K562 (cell line): ENCODE results near the gene SPIB. TPM values are rescaled to one million over a fixed set of nuclear protein-coding genes. Genes with fewer than 3 reads are reported as not detected.
A peak's percentile ranks its signal among the peaks of the same experiment; 100 is the strongest.

Experiments used
- ARID2 ChIP-seq: fragments of 450-650 bp; IDR thresholded peaks from 2 replicates; pipeline ENCODE4 v1.6.1; 2017; ENCODE audit warnings: antibody characterized with exemption, mild to moderate bottlenecking
- BRCA1 ChIP-seq, 2 experiments: fragments of 450-650 bp in 1 of 2; sonication (generic) in 1 of 2; formaldehyde crosslinking in 1 of 2; IDR thresholded peaks; 2 replicates each; pipeline versions ENCODE4 v1.5.0 to v1.6.1; 2017 to 2020; ENCODE audit warnings: mild to moderate bottlenecking in 1 of 2, missing genetic modification reagents in 1 of 2
- CBX2 ChIP-seq: fragments of 200-600 bp; sonication (generic); IDR thresholded peaks from one replicate; pipeline ENCODE4 v1.6.1; 2012; ENCODE audit warnings: mild to moderate bottlenecking, low read length, inconsistent platforms; ENCODE audit not compliant: insufficient read depth, poor library complexity, severe bottlenecking
- CSDE1 ChIP-seq, 2 experiments: fragments of 450-650 bp; IDR thresholded peaks; 2 replicates each; pipeline ENCODE4 v1.6.1; 2016; ENCODE audit warnings: mild to moderate bottlenecking in 1 of 2
- ETV6 ChIP-seq, 3 experiments: fragments of 150-350 bp in 1 of 3; sonication (generic) in 1 of 3; formaldehyde crosslinking in 1 of 3; IDR thresholded peaks; 2 replicates each; pipeline versions ENCODE4 v1.6.1 to v1.8.0; 2014 to 2022; ENCODE audit warnings: borderline replicate concordance in 2 of 3, low read depth in 2 of 3, antibody characterized with exemption in 1 of 3, low read length in 1 of 3, mild to moderate bottlenecking in 1 of 3, missing genetic modification reagents in 1 of 3
- FOS ChIP-seq: IDR thresholded peaks from 3 replicates; pipeline ENCODE4 v1.6.1; 2011; ENCODE audit not compliant: insufficient read length; ENCODE audit errors: extremely low read depth
- FOXK2 ChIP-seq, 2 experiments: fragments of 450-650 bp; IDR thresholded peaks in 1 of 2; conservative IDR thresholded peaks in 1 of 2; 2 replicates each; pipeline ENCODE4 v1.6.1; 2016; ENCODE audit warnings: low read depth in 2 of 2, mild to moderate bottlenecking in 1 of 2
- FOXM1 ChIP-seq, 2 experiments: fragments of 450-650 bp in 1 of 2; sonication (generic) in 1 of 2; formaldehyde crosslinking in 1 of 2; IDR thresholded peaks; 2 replicates each; pipeline versions ENCODE4 v1.6.1 to v1.9.0; 2017 to 2022; ENCODE audit warnings: low read depth in 2 of 2, mild to moderate bottlenecking in 2 of 2, missing genetic modification reagents in 1 of 2, moderate library complexity in 1 of 2
- HCFC1 ChIP-seq: IDR thresholded peaks from 2 replicates; pipeline ENCODE4 v1.6.1; 2012; ENCODE audit warnings: low read depth, low read length, improper control_type of control experiment
- KDM5B ChIP-seq: fragments of 200-600 bp; sonication (generic); IDR thresholded peaks from 2 replicates; pipeline ENCODE4 v1.6.1; 2012; ENCODE audit warnings: low read depth, mild to moderate bottlenecking, moderate library complexity, low read length, control low read depth, inconsistent platforms; ENCODE audit not compliant: insufficient replicate concordance
- MTA1 ChIP-seq: fragments of 450-650 bp; IDR thresholded peaks from 2 replicates; pipeline ENCODE4 v1.6.1; 2017; ENCODE audit warnings: borderline replicate concordance
- POLR2AphosphoS5 ChIP-seq: IDR thresholded peaks from 2 replicates; pipeline ENCODE4 v1.6.1; 2011; ENCODE audit warnings: mild to moderate bottlenecking, low read depth, low read length, moderate library complexity; ENCODE audit not compliant: control insufficient read depth, insufficient read depth
- RFX7 ChIP-seq: fragments of 250-450 bp; sonication (Bioruptor Pico); IDR thresholded peaks from 2 replicates; pipeline ENCODE4 v1.5.1; 2021; ENCODE audit warnings: mild to moderate bottlenecking
- SIX5 ChIP-seq, 2 experiments: IDR thresholded peaks; 2 replicates each; pipeline ENCODE4 v1.6.1; 2011; ENCODE audit warnings: low read length in 2 of 2, borderline replicate concordance in 1 of 2, low read depth in 1 of 2, mild to moderate bottlenecking in 1 of 2, moderate library complexity in 1 of 2; ENCODE audit not compliant: insufficient read depth in 1 of 2
- SUPT5H ChIP-seq: fragments of 450-650 bp; IDR thresholded peaks from 2 replicates; pipeline ENCODE4 v1.6.1; 2016
- TAF15 ChIP-seq: fragments of 200-400 bp; formaldehyde crosslinking; IDR thresholded peaks from 2 replicates; pipeline ENCODE4 v1.6.1; 2017; ENCODE audit warnings: mild to moderate bottlenecking, low read depth, low read length, moderate library complexity
- TBL1XR1 ChIP-seq, 2 experiments: IDR thresholded peaks; 2 replicates each; pipeline ENCODE4 v1.6.1; 2012; ENCODE audit warnings: improper control_type of control experiment in 2 of 2, low read length in 2 of 2, mild to moderate bottlenecking in 1 of 2
- ZBTB26 ChIP-seq: fragments of 450-650 bp; formaldehyde crosslinking; IDR thresholded peaks from 2 replicates; pipeline ENCODE4 v1.4.0; 2022; ENCODE audit warnings: missing genetic modification characterization
- ZNF174 ChIP-seq: fragments of 250-450 bp; sonication (Bioruptor Pico); IDR thresholded peaks from 2 replicates; pipeline ENCODE4 v1.4.0; 2020; ENCODE audit warnings: mild to moderate bottlenecking
- ZNF232 ChIP-seq: sonication (generic); formaldehyde crosslinking; IDR thresholded peaks from 2 replicates; pipeline ENCODE4 v1.8.0; 2022; ENCODE audit warnings: mild to moderate bottlenecking, missing genetic modification reagents
- ZNF717 ChIP-seq: fragments of 250-450 bp; sonication (Bioruptor Pico); IDR thresholded peaks from 2 replicates; pipeline ENCODE4 v1.5.0; 2021
- ZNF766 ChIP-seq: fragments of 200-800 bp; sonication (Bioruptor generic); conservative IDR thresholded peaks from 2 replicates; pipeline ENCODE4 v1.6.1; 2016; ENCODE audit warnings: missing genetic modification characterization, missing compliant biosample characterization
- polyA plus RNA-seq, 8 experiments: library from polyadenylated mRNA; depleted of rRNA in 4 of 8; stranded (reverse) in 5 of 8; unstranded in 3 of 8; fragments of >200 nt; fragmentation: Nextera tagmentation in 2 of 8; fragmentation: Illumina TruSeq in 1 of 8; extraction: Ambion mirVana in 2 of 8; extraction: Trizol in 1 of 8; gene quantifications; 2 replicates each; pipeline versions ENCODE4 v1.2.1 to v1.2.3, GENCODE V29; 2011 to 2014; ENCODE audit warnings: inconsistent platforms in 1 of 8, missing spikeins in 1 of 8
- total RNA-seq, 7 experiments: library from RNA; depleted of rRNA in 6 of 7; stranded (reverse); fragments of >200 nt in 6 of 7; fragmentation: Illumina TruSeq in 2 of 7; extraction: Trizol in 2 of 7; gene quantifications; 2 replicates each; pipeline versions ENCODE4 v1.2.1 to v1.2.3, GENCODE V29; 2011 to 2021; ENCODE audit warnings: low replicate concordance in 1 of 7
- TF ChIP-seq, protein P1 (sequence below): sonication (generic); formaldehyde crosslinking; IDR thresholded peaks from 2 replicates; pipeline ENCODE4 v1.8.0; 2022; ENCODE audit warnings: missing genetic modification reagents, mild to moderate bottlenecking, borderline replicate concordance
- TF ChIP-seq, protein P2 (sequence below): fragments of 250-450 bp; sonication (Bioruptor Pico); IDR thresholded peaks from 2 replicates; pipeline ENCODE4 v1.6.1; 2021; ENCODE audit warnings: mild to moderate bottlenecking

The SPIB gene
- total and polyA plus RNA-seq, 9 of the 15 experiments (the other 6 are each of a cell fraction or from before 2014, with no cell fraction given): 0.06 to 1.0 (median 0.43) TPM; not detected in 1

GRCh38 chr19:50431343-50432220, 12.8 kb downstream of the SPIB start (continued):
- TF ChIP-seq, protein P1, sequence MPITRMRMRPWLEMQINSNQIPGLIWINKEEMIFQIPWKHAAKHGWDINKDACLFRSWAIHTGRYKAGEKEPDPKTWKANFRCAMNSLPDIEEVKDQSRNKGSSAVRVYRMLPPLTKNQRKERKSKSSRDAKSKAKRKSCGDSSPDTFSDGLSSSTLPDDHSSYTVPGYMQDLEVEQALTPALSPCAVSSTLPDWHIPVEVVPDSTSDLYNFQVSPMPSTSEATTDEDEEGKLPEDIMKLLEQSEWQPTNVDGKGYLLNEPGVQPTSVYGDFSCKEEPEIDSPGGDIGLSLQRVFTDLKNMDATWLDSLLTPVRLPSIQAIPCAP (CRISPR knock-in tag): no peak
- TF ChIP-seq ZNF766 (CRISPR knock-in tag) (no peak), ZNF232 (no peak), FOS (peak; percentile 73), FOXM1 (IDR thresholded peaks at IDR 0.05; ENCODE audit: low read depth) (no peak), FOXM1 (CRISPR knock-in tag; IDR thresholded peaks at IDR 0.05; ENCODE audit: low read depth) (no peak), KDM5B (peak; percentile 57), ZBTB26 (CRISPR knock-in tag) (no peak), BRCA1 (IDR thresholded peaks at IDR 0.05) (no peak), BRCA1 (CRISPR knock-in tag; IDR thresholded peaks at IDR 0.05) (no peak), TBL1XR1 (IDR thresholded peaks at IDR 0.05; ENCODE audit: low read length in 2 of 2) (no peak), ZNF717 (no peak), CBX2 (no peak), POLR2AphosphoS5 (no peak), ARID2 (no peak), ZNF174 (CRISPR knock-in tag) (no peak), CSDE1 (IDR thresholded peaks at IDR 0.05) (0 out of 4 replicates have a peak, but pooled peaks of 1 of the 2 experiments have one; percentile 26), SUPT5H (0 out of 2 replicates have a peak, but pooled peaks have one; percentile 56), ETV6 (IDR thresholded peaks at IDR 0.05; ENCODE audit: borderline replicate concordance in 1 of 2, low read depth in 2 of 2, low read length in 1 of 2) (no peak), ETV6 (CRISPR knock-in tag; IDR thresholded peaks at IDR 0.05; ENCODE audit: borderline replicate concordance) (no peak), RFX7 (CRISPR knock-in tag) (no peak), TAF15 (no peak), SIX5 (IDR thresholded peaks at IDR 0.05; ENCODE audit: borderline replicate concordance in 1 of 2, insufficient read depth in 1 of 2, low read depth in 1 of 2, low read length in 2 of 2) (no peak), HCFC1 (no peak), FOXK2 (conservative IDR thresholded peaks at IDR 0.05 in 1 of 2, IDR thresholded peaks at IDR 0.05 in 1 of 2; ENCODE audit: low read depth in 2 of 2) (0 out of 4 replicates have a peak, but pooled peaks of 1 of the 2 experiments have one; percentile 10), MTA1 (no peak; the same call in 1 of the 2 replicates)
- TF ChIP-seq, protein P2, sequence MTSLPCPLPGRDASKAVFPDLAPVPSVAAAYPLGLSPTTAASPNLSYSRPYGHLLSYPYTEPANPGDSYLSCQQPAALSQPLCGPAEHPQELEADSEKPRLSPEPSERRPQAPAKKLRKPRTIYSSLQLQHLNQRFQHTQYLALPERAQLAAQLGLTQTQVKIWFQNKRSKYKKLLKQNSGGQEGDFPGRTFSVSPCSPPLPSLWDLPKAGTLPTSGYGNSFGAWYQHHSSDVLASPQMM: no peak
